IPS DF 4.7 (cell line): ENCODE data around the gene QPRT.
"Not testable (repeated sequence)": the region's sequence is repeated elsewhere in the genome, so short reads cannot be mapped to it uniquely, and the experiment has no call there.

ENCODE experiments used
- DNase-seq: peaks from one replicate; pipeline ENCODE4 v3.0.0-alpha.2; 2013; ENCODE audit warnings: low spot score; ENCODE audit errors: extremely low read depth

The QPRT gene

GRCh38 chr16:29745121-29745852 lies 66.3 kb downstream of the QPRT start:
- no peak for DNase-seq

DNA sequence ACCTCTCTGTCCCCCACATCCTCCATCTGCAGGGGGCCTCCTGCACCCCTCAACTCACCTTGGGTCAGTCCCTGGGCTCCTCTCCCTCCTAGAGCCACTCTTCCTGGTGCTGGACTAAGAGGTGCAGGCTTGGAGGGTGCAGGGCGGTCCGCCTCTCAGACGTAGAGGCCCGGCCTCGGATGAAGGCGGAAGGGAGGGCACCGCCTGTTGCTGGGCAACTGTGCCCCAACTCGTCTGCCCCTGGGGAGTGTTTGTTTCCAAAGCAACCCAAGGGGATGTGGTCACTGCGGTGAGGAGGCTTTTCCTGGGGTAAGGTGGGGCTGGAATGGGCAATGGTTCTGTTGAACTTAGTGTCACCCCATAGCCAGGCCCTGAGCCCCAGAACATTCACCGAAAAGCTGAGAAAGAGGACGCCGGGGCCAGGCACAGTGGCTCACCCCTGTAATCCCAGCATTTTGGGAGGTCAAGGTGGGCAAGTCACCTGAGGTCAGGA lies 66.9 kb downstream of the QPRT start, which contains the start of gene C16orf54:
Gene C16orf54, minus strand, starts transcription at position 138 of the 493 bp plus-strand sequence. CDS start 1,039 bp downstream, outside the sequence.
- no peak for DNase-seq

- DNase-seq = not testable (repeated sequence)
Observed at GRCh38 chr16:29746518-29746917, 67.5 kb downstream of the QPRT start.
